GM12873 (cell line): Measurements from ENCODE around the gene DISC1.

Experiments
- TF ChIP-seq, protein P1 (sequence below): IDR thresholded peaks from 2 replicates; pipeline ENCODE4 v1.5.1; 2012; ENCODE audit warnings: low read depth, mild to moderate bottlenecking, moderate library complexity, low read length, control low read depth; ENCODE audit not compliant: insufficient read depth; ENCODE audit errors: missing control alignments

The DISC1 gene

DNA sequence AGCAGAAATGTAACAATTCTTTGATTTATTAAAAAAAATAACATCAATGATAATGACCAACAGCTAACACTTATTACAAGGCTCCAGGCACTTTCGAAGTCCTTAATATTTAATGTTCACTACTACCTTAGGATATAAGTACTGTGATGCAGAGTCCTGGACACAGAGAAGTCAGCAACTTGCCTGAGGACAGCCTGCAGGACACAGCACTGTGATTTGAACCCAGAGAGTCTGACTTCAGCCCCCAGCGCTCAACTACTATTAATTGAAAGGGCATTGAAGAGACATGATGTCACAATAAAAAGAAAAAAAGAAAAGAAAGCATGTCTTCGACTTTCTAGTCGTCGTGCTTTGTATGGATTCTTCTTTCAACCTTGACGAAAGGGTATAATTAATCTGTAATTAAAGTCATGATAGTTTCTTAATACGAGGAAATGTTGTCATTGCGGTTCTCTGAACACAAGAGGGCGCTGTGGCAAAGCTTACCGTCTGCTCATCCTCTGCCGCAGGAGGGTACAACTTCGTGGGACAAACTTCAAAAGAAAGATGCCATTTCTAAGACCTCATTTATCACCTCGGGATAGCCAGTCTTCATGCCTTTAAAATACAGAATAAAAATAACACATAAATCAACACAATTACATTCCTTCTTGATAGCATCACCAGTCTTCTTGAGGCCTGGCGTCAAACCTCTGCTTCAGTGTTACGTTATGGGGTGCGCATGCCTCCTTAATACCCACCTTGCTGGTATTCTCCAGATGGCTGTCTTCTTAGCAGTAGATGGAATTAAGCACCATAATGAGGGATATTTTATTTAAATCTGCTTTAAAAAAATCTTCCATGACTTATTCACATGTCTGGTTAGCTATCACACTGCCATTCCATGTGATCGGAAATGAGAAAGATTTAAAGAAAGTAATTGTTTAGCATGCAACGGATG lies 240.1 kb downstream of the DISC1 start:
- TF ChIP-seq, protein P1, sequence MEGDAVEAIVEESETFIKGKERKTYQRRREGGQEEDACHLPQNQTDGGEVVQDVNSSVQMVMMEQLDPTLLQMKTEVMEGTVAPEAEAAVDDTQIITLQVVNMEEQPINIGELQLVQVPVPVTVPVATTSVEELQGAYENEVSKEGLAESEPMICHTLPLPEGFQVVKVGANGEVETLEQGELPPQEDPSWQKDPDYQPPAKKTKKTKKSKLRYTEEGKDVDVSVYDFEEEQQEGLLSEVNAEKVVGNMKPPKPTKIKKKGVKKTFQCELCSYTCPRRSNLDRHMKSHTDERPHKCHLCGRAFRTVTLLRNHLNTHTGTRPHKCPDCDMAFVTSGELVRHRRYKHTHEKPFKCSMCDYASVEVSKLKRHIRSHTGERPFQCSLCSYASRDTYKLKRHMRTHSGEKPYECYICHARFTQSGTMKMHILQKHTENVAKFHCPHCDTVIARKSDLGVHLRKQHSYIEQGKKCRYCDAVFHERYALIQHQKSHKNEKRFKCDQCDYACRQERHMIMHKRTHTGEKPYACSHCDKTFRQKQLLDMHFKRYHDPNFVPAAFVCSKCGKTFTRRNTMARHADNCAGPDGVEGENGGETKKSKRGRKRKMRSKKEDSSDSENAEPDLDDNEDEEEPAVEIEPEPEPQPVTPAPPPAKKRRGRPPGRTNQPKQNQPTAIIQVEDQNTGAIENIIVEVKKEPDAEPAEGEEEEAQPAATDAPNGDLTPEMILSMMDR = peak; percentile 80

DNA sequence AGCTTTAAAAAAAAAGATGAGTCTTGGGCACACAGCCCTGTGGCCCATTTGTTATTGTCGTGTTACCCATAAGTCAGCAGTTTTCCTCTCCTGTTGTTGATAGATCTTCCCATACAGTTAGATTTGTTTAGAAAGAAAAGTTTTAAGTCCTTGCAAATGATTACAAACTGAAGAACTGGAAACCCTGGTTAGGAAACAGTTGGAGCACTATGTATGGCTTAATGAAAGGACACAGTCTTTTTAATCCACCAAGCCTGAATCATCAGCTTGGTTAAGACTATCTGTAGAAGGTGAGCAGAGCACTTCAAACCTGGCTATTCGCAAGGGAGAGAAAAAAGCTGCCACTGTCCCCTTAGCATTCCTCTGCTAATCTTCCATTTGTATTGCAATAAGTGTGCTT lies 241.0 kb downstream of the DISC1 start:
- TF ChIP-seq, protein P1 = no peak

DNA sequence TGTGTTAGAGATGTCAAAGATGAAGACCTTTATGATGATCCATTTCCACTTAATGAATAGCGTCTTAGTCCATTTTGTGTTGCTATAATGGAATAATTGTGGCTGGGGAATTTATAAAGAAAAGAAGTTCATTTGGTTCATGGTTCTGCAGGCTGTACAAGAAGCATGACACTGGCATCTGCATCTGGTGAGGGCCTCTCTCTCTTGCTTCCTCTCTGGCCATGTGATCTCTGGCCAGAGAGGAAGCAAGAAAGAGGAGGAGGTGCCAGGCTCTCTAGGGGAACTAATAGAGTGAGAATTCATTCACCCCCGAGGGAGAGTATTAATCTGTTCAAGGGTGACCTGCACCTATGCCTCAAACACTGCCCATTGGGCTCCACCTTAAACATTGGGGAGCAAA lies 242.8 kb downstream of the DISC1 start:
- TF ChIP-seq, protein P1 = no peak

DNA sequence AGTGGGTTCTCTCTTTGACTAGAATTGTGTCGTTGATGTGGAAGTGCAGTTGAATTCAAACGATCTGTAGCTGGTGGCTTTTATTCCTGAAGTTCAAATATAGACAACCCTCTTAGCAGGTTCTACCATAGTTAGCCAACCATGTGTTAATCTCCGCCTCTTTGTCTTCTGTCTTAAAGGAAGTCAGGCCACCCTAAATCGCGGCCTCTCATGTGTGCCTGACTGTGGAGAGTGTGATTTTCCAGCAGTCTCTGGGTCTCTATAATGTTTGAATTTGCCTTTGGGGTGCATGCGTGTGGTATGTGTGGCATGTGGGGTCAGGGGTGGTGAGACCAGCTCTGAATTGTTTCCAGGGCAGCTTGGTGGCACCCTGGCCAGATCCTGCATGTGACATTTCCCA lies 244.9 kb downstream of the DISC1 start:
- TF ChIP-seq, protein P1 = no peak

DNA sequence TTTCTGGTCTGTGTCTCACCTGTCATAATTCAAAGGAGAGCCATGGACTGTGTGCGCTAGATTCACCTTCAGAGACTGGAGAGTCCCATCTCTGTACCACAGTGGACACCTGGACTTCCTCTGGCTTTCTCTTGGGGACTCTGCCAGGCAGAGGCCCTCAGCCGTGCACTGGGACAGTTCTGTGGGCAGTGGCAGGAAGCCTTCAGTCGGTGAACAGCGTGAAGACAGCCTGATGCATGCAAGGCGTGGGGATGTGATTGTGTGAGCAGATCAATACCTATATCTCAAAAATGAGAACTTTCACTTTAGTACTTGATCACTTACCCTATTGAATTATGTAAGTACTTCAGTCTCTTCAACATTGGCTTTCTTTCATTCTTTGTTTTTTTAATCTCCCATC lies 245.3 kb downstream of the DISC1 start:
- TF ChIP-seq, protein P1 = no peak

DNA sequence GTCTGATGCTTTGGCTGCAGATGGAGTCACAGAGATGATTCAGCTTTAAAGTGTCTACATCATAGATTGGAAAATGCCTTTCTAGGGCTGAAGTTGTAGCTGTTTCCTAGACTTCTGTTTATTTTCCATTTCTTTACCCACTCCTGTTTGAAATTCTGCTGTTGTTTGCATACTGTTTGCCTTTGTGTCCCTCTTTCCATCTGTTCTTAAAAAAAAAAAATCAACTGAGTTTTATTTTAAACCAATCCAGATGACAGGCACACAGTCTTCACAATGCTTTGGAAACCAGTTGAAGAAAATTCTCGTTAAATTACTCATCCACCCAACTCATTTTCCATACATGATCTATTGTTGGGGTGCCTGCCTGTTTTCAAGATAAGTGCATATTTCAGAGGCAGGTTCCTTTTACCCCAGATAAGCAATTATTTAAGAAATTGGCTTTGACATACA lies 245.9 kb downstream of the DISC1 start:
- TF ChIP-seq, protein P1 = no peak

DNA sequence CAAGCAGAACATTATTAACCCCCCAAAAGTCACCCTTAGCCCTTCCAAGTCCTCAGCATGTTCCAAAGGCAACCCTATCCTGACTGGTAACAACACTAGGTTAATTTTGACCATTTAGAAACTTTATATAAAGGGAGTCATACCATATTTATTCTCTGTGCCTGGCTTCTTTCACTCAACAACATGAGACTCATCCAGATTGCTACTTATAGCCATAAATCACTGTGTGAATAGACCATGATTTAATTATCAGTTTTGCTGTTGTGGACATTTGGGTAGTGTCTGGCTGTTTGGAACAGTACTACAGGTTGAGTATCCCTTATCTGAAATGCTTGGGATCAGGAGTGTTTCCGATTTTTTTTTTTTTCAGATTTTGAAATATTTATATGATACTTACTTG lies 252.1 kb downstream of the DISC1 start:
- TF ChIP-seq, protein P1 = no peak
